Pulmonary artery endothelial cell (primary cell): ENCODE results near the gene TMEM192. TPM values are rescaled to one million over a fixed set of nuclear protein-coding genes. Genes with fewer than 3 reads are reported as not detected.
"Not testable (repeated sequence)": the region's sequence is repeated elsewhere in the genome, so short reads cannot be mapped to it uniquely, and the experiment has no call there.

ENCODE experiments used
- DNase-seq: peaks from one replicate; pipeline ENCODE4 v3.0.0-alpha.2; 2011; ENCODE audit warnings: low read depth, low spot score
- total RNA-seq: library from RNA; depleted of rRNA; stranded (reverse); fragments of >200 nt; gene quantifications from 2 replicates; pipeline ENCODE4 v1.2.3, GENCODE V29; 2014

Gene TMEM192
- total RNA-seq, 1 donor from 2014 or later: 11.7 TPM

DNA sequence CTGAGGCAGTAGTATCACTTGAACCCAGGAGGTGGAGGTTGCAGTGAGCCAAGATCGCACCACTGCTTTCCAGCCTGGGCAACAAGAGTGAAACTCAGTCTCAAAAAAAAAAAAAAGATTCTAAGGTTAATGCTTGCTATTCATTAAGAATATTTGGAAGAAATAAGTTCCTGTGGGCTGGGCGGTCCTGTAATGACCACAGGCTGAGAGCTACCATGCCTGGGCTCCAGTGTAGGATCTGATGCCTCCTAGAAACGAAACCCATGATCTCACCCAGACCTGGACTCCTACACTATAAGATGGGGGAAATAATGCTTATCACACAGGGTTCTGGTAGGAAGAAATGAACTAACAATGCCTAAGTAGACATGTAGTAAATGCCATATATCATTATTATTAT is 17.8 kb downstream of the TMEM192 start:
- no peak for DNase-seq

DNA sequence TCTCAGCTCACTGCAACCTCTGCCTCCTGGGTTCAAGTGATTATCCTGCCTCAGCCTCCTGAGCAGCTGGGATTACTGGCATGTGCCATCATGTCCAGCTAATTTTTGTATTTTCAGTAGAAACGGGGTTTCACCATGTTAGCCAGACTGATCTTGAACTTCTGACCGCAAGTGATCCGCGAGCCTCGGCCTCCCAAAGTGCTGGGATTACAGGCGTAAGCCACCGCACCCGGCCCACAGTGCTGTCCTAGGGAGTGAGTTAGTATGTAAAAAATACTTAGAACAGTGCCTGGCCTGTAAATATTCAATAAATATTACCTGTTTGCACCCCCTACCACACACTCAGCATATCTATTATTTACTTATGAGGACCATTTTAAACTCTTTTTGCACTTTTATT is 20.5 kb downstream of the TMEM192 start:
- not testable (repeated sequence) for DNase-seq

DNA sequence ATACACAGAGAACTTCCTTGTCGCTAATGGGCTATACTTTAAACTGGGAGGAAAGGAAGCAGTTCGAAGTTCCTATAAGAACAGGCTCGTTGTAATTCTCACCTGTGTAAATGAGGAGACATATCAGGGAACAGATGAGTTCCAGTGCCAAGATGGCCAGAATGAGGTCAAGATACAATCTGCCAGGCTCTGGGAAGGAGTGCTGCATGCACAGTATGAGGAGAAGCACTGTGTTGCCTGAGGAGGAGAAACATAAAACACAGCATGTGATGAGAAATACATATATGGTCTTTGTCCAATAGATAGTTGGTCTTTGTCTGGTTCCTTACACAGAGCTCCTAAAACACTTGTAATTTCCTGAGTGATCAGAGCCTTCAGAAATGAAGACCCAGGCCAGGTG is 24.3 kb downstream of the TMEM192 start:
- DNase-seq: no peak

DNA sequence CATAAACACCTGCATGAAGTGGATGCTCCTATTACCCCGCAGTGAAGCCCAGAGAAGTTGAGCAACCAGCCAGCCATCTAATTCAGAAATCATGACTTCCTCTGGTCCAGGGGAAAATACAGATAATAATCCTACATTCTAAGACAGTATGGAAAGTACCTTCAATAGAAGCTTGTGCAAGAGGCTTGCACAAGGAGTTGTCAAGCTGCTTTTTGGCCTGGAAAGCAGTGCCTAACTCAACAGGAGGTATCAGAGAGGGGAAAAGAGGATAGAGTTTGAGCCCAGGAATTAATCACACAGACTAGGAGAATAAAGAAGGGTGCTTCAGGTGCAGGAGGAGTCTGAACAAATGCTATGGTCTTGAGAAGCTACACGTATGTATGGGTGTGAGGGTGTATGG is 26.7 kb downstream of the TMEM192 start:
- no peak for DNase-seq

DNA sequence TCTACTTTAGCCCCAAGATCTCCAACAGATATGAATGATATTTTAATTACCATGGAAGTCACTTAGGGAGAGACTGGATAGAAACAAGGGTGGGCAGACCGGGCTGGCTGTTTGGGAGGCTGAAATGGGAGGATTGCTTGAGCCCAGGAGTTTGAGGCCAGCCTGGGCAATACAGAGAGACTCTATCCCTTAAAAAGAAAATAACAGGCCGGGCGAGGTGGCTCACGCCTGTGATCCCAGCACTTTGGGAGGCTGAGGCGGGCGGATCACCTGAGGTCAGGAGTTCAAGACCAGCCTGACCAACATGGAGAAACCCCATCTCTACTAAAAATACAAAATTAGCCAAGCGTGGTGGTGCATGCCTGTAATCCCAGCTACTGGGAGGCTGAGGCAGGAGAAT is 27.9 kb downstream of the TMEM192 start:
- not testable (repeated sequence) for DNase-seq

DNA sequence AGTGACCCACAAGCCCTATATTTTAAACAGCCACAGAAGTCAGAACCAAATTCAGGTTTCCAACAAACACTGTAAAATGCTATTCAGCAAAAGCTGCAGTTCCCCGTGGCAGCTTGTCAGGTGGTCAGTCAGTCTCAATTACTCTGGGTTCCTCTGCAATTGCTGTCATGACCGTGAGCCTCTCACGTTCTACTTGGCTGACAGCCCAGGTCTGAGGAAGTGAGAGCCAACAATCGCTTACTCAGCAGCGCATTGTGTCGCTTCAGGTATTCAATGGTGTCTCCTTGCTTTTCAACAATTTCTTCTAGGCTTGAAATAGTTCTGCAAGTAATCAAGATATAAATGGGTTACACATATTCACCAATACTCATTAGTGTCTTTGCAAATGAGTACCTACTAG is 33.2 kb downstream of the TMEM192 start:
- no peak for DNase-seq

DNA sequence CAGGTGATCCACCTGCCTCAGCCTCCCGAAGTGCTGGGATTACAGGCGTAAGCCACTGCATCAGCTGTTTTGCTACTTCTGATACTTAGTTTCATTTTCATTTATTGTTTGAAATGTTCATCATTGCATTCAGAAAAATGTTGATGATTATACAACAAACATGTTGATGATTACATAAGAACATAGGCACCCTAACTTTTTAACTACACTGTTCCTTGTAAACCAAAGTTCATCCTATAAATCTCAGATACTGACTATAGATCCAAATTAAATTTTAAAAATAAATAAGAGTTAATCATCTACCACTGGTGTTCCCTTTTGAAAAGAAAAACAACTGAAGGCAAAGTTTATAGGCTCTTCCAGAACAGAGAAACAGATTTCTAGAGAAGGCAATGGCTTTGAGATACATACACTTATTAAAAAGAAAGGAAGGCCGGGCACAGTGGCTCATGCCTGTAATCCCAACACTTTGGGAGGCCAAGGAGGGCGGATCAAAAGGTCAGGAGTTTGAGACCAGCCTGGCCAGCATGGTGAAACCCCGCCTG is 35.6 kb downstream of the TMEM192 start:
- no peak for DNase-seq

DNA sequence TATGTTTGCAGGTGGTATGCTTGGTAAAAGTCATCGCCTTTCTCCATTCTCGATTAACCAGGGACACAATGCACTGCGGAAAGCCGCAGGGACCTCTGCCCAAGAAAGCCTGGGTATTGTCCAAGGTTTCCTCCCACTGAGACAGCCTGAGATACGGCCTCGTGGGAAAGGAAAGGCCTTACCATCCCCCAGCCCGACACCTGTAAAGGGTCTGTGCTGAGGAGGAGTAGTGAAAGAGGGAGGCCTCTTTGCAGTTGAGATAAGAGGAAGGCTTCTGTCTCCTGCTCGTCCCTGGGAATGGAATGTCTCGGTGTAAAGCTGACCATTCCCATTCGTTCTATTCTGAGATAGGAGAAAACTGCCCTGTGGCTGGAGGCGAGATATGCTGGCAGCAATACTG is 39.3 kb downstream of the TMEM192 start:
- not testable (repeated sequence) for DNase-seq

DNA sequence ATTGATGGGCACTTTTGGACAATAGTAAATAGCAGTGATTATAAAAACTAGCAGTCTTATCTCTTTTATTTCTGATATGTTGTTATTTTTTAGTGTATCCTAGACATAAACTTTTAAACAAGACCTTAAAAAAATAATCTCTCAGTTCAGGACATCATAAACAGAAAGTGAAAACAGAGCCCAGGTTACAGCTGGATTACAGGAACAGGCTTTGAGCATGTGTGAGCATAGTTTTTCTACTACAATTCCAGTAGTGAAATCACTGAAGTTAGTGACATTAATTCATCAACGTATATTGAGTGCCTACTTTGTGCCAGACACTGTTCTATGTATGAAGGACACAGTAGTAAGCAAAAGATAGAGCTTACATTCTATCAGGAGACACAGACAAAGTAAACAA is 42.1 kb downstream of the TMEM192 start:
- no peak for DNase-seq

DNA sequence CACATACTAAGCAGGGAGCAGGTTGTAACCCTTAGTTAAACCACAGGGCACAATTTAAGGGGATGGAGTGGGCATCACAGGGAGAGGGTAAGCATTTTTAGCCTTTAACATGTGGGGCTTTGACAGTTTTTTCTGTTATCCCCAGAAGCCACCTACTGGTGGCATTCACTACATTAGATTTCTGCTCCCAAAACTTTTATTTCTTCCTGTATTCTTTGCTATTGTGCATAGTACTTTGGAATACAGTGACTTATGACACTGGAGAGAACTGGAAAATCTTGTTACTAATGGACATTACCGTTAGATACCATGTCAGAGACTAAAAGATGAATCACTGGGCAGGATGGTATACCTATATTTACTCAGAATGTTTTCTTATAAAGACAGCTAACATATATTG is 51.7 kb downstream of the TMEM192 start:
- no peak for DNase-seq

DNA sequence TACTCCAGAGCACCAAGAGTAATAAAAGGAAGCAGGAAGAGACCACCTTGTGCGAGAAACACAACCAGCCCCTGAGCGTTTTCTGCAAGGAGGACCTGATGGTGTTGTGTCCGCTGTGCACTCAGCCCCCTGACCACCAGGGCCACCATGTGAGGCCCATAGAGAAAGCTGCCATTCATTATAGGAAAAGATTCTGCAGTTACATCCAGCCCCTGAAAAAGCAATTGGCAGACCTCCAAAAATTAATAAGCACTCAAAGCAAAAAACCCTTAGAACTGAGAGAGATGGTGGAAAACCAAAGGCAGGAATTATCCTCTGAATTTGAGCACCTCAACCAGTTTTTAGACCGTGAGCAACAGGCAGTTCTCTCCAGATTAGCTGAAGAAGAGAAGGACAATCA is 53.3 kb downstream of the TMEM192 start:
- DNase-seq: no peak

DNA sequence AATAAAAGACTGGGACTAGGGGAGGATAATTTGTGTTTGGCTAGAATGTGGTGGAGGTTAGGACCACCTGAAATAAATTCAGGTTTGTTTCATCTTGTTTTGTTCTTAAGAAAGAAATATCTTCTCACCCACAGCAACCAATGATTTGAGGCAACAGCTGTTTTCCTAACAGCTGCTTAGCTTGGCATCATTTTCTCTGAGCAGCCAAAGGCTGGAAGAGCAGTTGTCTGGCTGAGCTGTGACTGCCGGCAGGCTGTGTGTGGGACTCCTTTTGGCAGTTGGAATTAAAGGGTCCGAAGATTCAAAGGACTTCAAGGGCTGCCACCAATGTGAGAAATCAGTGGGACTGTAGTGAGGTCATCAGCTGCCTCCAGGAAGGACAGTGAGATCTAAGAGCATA is 54.0 kb downstream of the TMEM192 start:
- DNase-seq: no peak

DNA sequence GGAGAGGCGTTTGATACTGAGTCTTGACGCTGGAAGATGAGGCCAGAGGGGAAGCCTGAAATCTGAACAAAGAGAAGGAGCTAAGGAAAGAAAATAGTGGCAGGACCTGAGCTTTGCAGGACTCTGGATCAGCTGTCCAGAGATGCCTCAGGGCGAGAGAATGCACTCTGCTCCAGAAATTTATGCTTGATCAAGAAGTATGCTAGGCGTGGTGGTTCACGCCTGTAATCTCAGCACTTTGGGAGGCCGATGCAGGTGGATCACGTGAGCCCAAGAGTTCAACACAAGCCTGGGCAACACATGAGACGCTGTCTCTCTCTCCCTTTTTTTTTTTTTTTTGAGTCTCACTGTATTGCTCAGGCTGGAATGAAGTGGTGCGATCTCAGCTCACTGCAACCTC is 57.1 kb downstream of the TMEM192 start:
- DNase-seq: no peak

DNA sequence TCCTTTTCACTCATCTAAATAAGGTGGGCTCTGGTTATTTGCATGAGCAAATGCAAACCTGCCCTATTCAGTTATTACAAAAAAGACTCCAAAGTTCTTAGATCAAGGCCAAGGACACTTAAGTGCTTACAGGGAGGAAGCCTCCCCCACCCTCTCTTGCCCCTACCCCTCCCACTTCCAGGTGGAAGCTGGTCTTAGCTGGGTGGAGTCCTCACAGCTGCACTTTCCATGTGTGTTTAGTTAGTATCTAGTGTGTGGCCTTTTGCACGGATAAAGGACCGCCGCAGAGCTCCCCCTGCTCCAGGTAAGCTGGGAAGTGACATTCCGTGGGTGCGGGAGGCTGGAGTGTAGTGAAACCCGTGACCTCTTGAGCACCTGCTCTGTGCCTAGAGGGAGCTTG is 59.0 kb downstream of the TMEM192 start, which contains the start of gene TRIM75:
TRIM75 (plus strand) TSS at position 222 of the 400 bp plus-strand sequence. CDS start 5,282 bp downstream, outside the sequence.
- DNase-seq: no peak

DNA sequence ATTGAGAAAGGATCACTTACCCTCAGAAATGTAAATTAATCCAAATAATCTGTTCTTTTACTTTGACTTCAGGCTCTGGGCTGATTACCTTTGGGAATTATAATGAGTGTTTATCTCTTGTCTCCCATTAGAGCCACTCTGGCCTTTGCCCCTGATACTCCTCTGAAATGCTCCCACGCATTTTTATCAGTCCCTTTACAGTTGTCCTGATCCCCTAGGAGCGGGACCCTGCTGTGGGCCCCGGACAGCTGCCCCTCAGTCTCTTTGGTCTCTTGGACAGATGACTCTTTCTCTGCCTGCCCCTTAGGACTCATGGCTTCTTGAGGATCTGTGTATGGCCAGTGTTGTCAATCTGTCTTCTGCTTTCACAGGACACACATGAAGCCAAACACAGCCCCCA is 60.0 kb downstream of the TMEM192 start:
- no peak for DNase-seq

DNA sequence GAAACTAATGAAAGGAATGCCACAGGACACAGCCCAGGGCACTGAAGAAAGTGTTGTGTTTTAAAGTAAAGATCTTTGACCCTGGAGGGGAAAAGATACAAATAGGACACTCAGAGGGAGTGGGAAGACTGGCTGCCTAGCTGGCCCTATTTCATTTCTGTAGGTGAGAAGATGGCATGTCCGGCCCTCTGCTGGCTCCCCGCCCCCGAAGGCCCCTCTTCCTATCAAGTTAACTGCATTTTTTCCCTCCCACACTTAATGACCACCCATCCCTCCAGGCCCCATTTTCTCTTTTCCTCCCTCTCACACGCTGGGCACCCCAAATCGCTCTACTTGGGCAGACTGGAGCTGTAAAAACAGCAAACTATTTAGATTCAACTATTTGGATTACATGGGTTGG is 64.5 kb downstream of the TMEM192 start:
- no peak for DNase-seq

DNA sequence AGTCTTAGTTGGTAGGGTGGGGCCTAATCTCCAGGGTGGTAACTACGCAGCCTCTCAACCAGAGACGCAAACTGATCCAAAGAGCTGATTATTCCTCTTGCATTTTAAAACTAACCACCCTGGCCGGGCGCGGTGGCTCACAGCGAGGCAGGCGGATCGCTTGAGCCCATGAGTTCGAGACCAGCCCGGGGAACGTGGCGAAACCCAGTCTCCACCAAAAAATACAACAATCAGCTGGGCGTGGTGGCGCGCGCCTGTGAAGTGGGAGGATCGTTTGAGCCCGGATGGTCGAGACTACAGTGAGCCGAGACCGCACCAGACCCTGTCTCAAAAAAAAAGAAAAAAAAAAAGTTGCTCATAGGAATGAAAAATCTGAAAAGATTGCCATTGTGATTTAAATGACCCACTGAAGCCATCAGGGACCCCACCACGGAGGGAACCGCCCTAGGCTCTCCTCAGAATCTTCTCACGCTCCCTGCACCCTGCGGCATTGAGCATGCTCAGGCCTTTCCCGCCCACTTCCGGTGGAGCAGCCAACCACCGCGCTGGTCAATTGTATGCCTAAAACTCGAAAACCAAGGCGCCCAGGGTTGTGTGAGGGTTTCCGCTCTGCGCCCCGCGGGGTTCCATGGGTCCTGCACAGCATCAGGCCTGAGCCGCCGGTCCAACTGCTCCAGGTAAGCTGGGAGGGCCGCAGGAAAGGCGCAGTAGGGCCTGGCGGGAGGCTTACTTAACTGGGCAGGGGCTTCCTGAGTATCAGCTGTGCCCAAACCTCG is 81.0 kb downstream of the TMEM192 start, which contains the start of gene TRIM60:
TRIM60 (plus strand) TSS at position 564 of the 776 bp plus-strand sequence. CDS start 8,074 bp downstream, outside the sequence.
- DNase-seq: no peak

DNA sequence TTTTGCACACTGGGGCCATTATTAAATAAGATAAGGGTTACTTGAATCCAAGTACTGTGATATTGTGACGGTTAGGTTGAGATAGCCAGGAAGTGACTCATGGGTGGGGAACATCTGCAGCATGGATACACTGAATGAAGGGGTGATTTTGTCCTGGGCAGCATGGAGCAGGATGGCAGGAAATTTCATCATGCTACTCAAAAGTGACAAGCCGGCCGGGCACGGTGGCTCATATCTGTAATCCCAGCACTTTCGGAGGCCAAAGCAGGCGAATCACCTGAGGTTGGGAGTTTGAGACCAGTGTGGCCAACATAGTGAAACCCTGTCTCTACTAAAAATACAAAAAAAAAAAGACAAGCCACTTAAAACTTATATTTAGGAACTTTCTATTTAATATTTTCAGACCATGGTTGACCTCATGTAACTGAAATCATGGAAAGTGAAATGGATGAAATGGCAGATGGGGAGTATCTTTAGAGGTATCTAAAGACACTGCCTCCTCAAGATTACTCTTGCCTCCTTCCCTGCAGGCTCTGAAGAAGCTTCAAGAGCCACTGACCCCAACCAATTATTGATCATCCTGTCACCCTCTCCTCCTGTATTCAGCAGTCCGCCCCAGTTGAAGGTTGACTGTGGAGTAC is 84.8 kb downstream of the TMEM192 start:
- no peak for DNase-seq

DNA sequence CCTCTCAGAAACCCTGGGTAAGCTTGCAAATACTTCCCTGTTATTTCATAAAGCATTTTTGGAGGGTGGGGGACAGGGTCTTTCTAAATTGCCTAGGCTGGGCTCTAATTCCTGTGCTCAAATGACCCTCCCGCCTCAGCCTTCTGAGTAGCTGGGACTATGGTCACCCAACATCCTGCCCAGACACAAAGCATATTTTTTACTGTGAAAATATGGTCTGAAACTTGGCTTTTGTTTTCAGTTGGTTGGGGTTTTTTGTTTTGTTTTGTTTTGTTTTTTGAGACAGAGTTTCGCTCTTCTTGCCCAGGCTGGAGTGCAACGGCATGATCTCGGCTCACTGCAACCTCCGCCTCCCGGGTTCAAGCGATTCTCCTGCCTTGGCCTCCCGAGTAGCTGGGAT is 86.9 kb downstream of the TMEM192 start:
- DNase-seq: not testable (repeated sequence)
